GM12878 (cell line): ENCODE measurements around the gene ARHGAP19. TPM values are rescaled to one million over a fixed set of nuclear protein-coding genes. Genes with fewer than 3 reads are reported as not detected.

ENCODE experiments used
- ATAC-seq: fragments of 200-7000 bp; cut with Tn5 transposase; 3 replicates; pipeline ENCODE4 v1.9.1; 2020; ENCODE audit warnings: mild to moderate bottlenecking, moderate library complexity
- BruUV-seq: library from RNA; stranded (reverse); fragments of 400-500 nt; replicated peaks from 2 replicates; lab custom pipeline; 2021; lab: Mats Ljungman, UMichigan
- CTCF ChIA-PET: fragments of 300-600 bp; sonication (Branson Sonifier 250); formaldehyde crosslinking; extraction: SDS; loops from one replicate; lab custom pipeline; 2021; ENCODE audit warnings: inconsistent platforms; lab: Yijun Ruan, JAX
- POLR2A ChIA-PET: fragments of 350-600 bp; formaldehyde crosslinking; extraction: SDS; loops from one replicate; lab custom pipeline; 2021; ENCODE audit warnings: inconsistent platforms; lab: Charles Lee
- RAD21 ChIA-PET: fragments of 300-600 bp; sonication (Branson Sonifier 250); formaldehyde crosslinking; loops from one replicate; lab custom pipeline; 2023; ENCODE audit warnings: antibody characterized with exemption; ENCODE audit not compliant: unreplicated experiment; lab: Charles Lee
- SMC1A ChIA-PET: fragments of 300-600 bp; sonication (Branson Sonifier 250); formaldehyde crosslinking; loops from one replicate; lab custom pipeline; 2023; ENCODE audit not compliant: unreplicated experiment, uncharacterized antibody; lab: Charles Lee
- DNase-seq: peaks from one replicate; pipeline ENCODE4 v3.0.0-alpha.2; 2011; ENCODE audit warnings: low read depth, low spot score
- FAIRE-seq: peaks from 3 replicates; lab custom pipeline; 2011; peaks lifted over from hg19 to GRCh38; lab: Jason Lieb, UNC
- H2AFZ ChIP-seq: 2 replicates; pipeline ENCODE4 v1.6.0; 2011; ENCODE audit warnings: low read depth, low read length, control low read depth; ENCODE audit not compliant: control insufficient read depth
- H3K27ac ChIP-seq: 2 replicates; pipeline ENCODE4 v1.5.1; 2011; ENCODE audit warnings: control low read depth; ENCODE audit not compliant: control insufficient read depth, insufficient read depth
- H3K27me3 ChIP-seq, 2 experiments: replicated peaks in 1 of 2; 2 replicates each; pipeline versions ENCODE4 v1.6.0 to v1.6.1; 2011; ENCODE audit warnings: low read length in 1 of 2; ENCODE audit not compliant: control insufficient read depth in 2 of 2, insufficient read depth in 2 of 2
- H3K36me3 ChIP-seq, 2 experiments: 2 replicates each; pipeline ENCODE4 v1.5.1; 2011; ENCODE audit warnings: low read length in 1 of 2; ENCODE audit not compliant: control insufficient read depth in 2 of 2, insufficient read depth in 2 of 2
- H3K4me1 ChIP-seq: 2 replicates; pipeline ENCODE4 v1.6.1; 2011; ENCODE audit warnings: mild to moderate bottlenecking, low read length, moderate library complexity, mixed read lengths; ENCODE audit not compliant: control insufficient read depth, insufficient read depth
- H3K4me2 ChIP-seq: 2 replicates; pipeline ENCODE4 v1.6.0; 2011; ENCODE audit warnings: control low read depth; ENCODE audit not compliant: control insufficient read depth, insufficient read depth
- H3K4me3 ChIP-seq: fragments of 200-600 bp; sonication (generic); 2 replicates; pipeline ENCODE4 v1.5.1; 2016
- H3K79me2 ChIP-seq: 2 replicates; pipeline ENCODE4 v1.6.0; 2011; ENCODE audit warnings: low read length; ENCODE audit not compliant: control insufficient read depth, insufficient read depth
- H3K9ac ChIP-seq: 2 replicates; pipeline ENCODE4 v1.8.0; 2011; ENCODE audit warnings: low read length, control low read depth, mixed read lengths; ENCODE audit not compliant: control insufficient read depth, insufficient read depth
- H3K9me3 ChIP-seq: replicated peaks from 3 replicates; pipeline ENCODE4 v1.5.1; 2011; ENCODE audit warnings: mild to moderate bottlenecking, low read length; ENCODE audit not compliant: control insufficient read depth, insufficient read depth
- H4K20me1 ChIP-seq: 2 replicates; pipeline ENCODE4 v1.6.0; 2011; ENCODE audit not compliant: control insufficient read depth, insufficient read depth
- CTCF ChIP-seq, 3 experiments: IDR thresholded peaks in 2 of 3; conservative IDR thresholded peaks in 1 of 3; 2 replicates each; pipeline ENCODE4 v1.5.1; 2011; ENCODE audit warnings: low read depth in 3 of 3, low read length in 3 of 3, mild to moderate bottlenecking in 3 of 3, control low read depth in 2 of 3, moderate library complexity in 2 of 3, inconsistent platforms in 1 of 3, mixed read lengths in 1 of 3; ENCODE audit not compliant: control insufficient read depth in 2 of 3, insufficient read depth in 1 of 3; ENCODE audit errors: extremely low read depth in 1 of 3
- HDGF ChIP-seq: fragments of 450-650 bp; IDR thresholded peaks from 2 replicates; pipeline ENCODE4 v1.6.1; 2016; ENCODE audit warnings: antibody characterized with exemption
- PAX5 ChIP-seq: IDR thresholded peaks from 2 replicates; pipeline ENCODE4 v1.6.1; 2011; ENCODE audit warnings: low read depth, low read length, borderline replicate concordance
- SRF ChIP-seq, 2 experiments: IDR thresholded peaks; 2 replicates each; pipeline ENCODE4 v1.6.1; 2011; ENCODE audit warnings: low read depth in 2 of 2, low read length in 2 of 2, mild to moderate bottlenecking in 1 of 2, moderate library complexity in 1 of 2
- TCF7 ChIP-seq: IDR thresholded peaks from 2 replicates; pipeline ENCODE4 v1.6.1; 2014; ENCODE audit warnings: antibody characterized with exemption, borderline replicate concordance
- ZNF217 ChIP-seq: fragments of 450-650 bp; IDR thresholded peaks from 2 replicates; pipeline ENCODE4 v1.6.1; 2017; ENCODE audit warnings: antibody characterized with exemption, mild to moderate bottlenecking
- ZNF687 ChIP-seq: fragments of 450-650 bp; IDR thresholded peaks from 2 replicates; pipeline ENCODE4 v1.6.1; 2017; ENCODE audit warnings: mild to moderate bottlenecking, moderate library complexity
- WGBS: methylation state at CpG from one replicate; pipeline ENCODE4 v1.1.6; 2016; ENCODE audit warnings: low lambda C conversion rate; ENCODE audit not compliant: insufficient replicate concordance, insufficient coverage; ENCODE audit errors: missing lambda C conversion rate; 5-methylcytosine and 5-hydroxymethylcytosine counted together
- in situ Hi-C: fragments of 300-500 bp; cut with MboI; formaldehyde crosslinking; loops from 9 replicates; pipeline ENCODE4 v1.14.3; 2018; ENCODE audit warnings: mixed read lengths
- intact Hi-C: fragments of 100-400 bp; cut with micrococcal nuclease; formaldehyde crosslinking; loops from one replicate; pipeline ENCODE4 v1.14.2; 2022; ENCODE audit not compliant: unreplicated experiment
- polyA plus RNA-seq, 11 experiments: library from polyadenylated mRNA; depleted of rRNA in 4 of 11; unstranded in 6 of 11; stranded (reverse) in 5 of 11; fragments of >200 nt; fragmentation: Nextera tagmentation in 4 of 11; fragmentation: Illumina TruSeq in 1 of 11; extraction: Ambion mirVana in 4 of 11; extraction: Trizol in 1 of 11; gene quantifications; 1 replicate in 1 of 11; 2 replicates in 10 of 11; pipeline versions ENCODE4 v1.2.1 to v1.2.3, GENCODE V29; 2011 to 2016; ENCODE audit warnings: inconsistent platforms in 2 of 11, missing spikeins in 2 of 11, low read depth in 1 of 11
- total RNA-seq, 4 experiments: library from RNA; depleted of rRNA in 3 of 4; stranded (reverse); fragments of >200 nt in 3 of 4; fragmentation: Illumina TruSeq in 1 of 4; extraction: Trizol in 1 of 4; gene quantifications; 2 replicates each; pipeline versions ENCODE4 v1.2.1 to v1.2.3, GENCODE V29; 2013 to 2021

ARHGAP19 gene
- total and polyA plus RNA-seq, 10 of the 15 experiments (the other 5 are each of a cell fraction or from before 2014, with no cell fraction given) = 13.3 to 40.7 (median 22.6) TPM

GRCh38 chr10:97179731-97180362, 112.6 kb downstream of the ARHGAP19 start:
- in situ Hi-C loops (no loop called here), intact Hi-C loops (no loop called here)
- no TSS peak for BruUV-seq
- Histone ChIP-seq H3K4me1 (no peaks in the 10 kb centered on the region), H3K9ac (no peak overlapping the region), H3K9me3 (no peaks in the 10 kb centered on the region), H2AFZ (no peak overlapping the region), H3K36me3 (no peaks in the 10 kb centered on the region), H3K79me2 (no peaks in the 10 kb centered on the region), H3K27me3 (peaks cover 10 to 13% of the 10 kb centered on the region in 2 experiments), H3K4me2 (no peak overlapping the region), H3K4me3 (no peak overlapping the region), H4K20me1 (no peaks in the 10 kb centered on the region), H3K27ac (no peak overlapping the region)
- RAD21 ChIA-PET = no interaction called here
- ATAC-seq (peak; percentile 81), FAIRE-seq (no peak), DNase-seq (no peak)
- WGBS = 36% methylated on average over 26 of the region's 26 CpGs
- TF ChIP-seq SRF (IDR thresholded peaks at IDR 0.05; ENCODE audit: low read depth in 2 of 2, low read length in 2 of 2) (no peak), CTCF (IDR thresholded peaks at IDR 0.05 in 2 of 3, conservative IDR thresholded peaks at IDR 0.05 in 1 of 3; ENCODE audit: control insufficient read depth in 2 of 3, extremely low read depth in 1 of 3, insufficient read depth in 1 of 3, low read depth in 3 of 3, low read length in 3 of 3) (peak in 2 of 3 experiments; percentile 25; a peak in 3 of 6 replicates)
- POLR2A ChIA-PET = no interaction called here
- SMC1A ChIA-PET = no interaction called here
- CTCF ChIA-PET = interaction anchor here (0.6 to 1.2 kb wide), 4 partner anchors 11 to 99 kb away, joined by 3 read pairs; no protein-coding TSS in a partner anchor

GRCh38 chr10:97179311-97179710, 113.1 kb downstream of the ARHGAP19 start:
- Histone ChIP-seq H3K27ac (no peak overlapping the region), H3K36me3 (no peaks in the 10 kb centered on the region), H3K4me3 (no peak overlapping the region), H3K4me2 (no peak overlapping the region), H2AFZ (no peak overlapping the region), H3K27me3 (peaks cover 4 to 9% of the 10 kb centered on the region in 2 experiments), H3K79me2 (no peaks in the 10 kb centered on the region), H4K20me1 (no peaks in the 10 kb centered on the region), H3K9ac (no peak overlapping the region), H3K4me1 (no peaks in the 10 kb centered on the region), H3K9me3 (no peaks in the 10 kb centered on the region)
- SMC1A ChIA-PET = interaction anchor here (0.8 kb wide), 1 partner anchor 84 kb away, joined by 3 read pairs; no protein-coding TSS in a partner anchor
- intact Hi-C loops = no loop called here
- DNase-seq (no peak), ATAC-seq (no peak), FAIRE-seq (no peak)
- POLR2A ChIA-PET = no interaction called here
- RAD21 ChIA-PET = no interaction called here
- in situ Hi-C loops = no loop called here
- CTCF ChIA-PET = interaction anchor here (1.1 kb wide), 1 partner anchor 99 kb away, joined by 3 read pairs; no protein-coding TSS in a partner anchor
- no TSS peak for BruUV-seq
- 14% methylated on average over 6 of the region's 6 CpGs for WGBS
- TF ChIP-seq HDGF (no peak), PAX5 (no peak), TCF7 (no peak), ZNF217 (no peak), ZNF687 (no peak)
